Adrenal gland (tissue), 12 donors: ENCODE measurements around the gene ASPM. TPM values are rescaled to one million over a fixed set of nuclear protein-coding genes. Genes with fewer than 3 reads are reported as not detected.

ENCODE experiments used
- DNase-seq, 7 donors: peaks; one replicate each; pipeline ENCODE4 v3.0.0-alpha.2; 2019 to 2020
- H3K27ac ChIP-seq, 5 donors: fragments of 200-600 bp; sonication (generic) in 4 of 5; 1 replicate in 3 of 5; 2 replicates in 2 of 5; pipeline versions ENCODE4 v1.5.1 to v1.8.0; 2016 to 2020; ENCODE audit warnings: mild to moderate bottlenecking in 1 of 5
- H3K27me3 ChIP-seq: fragments of 200-600 bp; 2 replicates; pipeline ENCODE4 v1.8.0; 2021
- H3K36me3 ChIP-seq, 2 donors: fragments of 200-600 bp; replicated peaks in 1 of 2; 1 replicate in 1 of 2; 2 replicates in 1 of 2; pipeline versions ENCODE4 v1.5.1 to v1.8.0; 2018 to 2022
- H3K4me1 ChIP-seq, 2 donors: fragments of 200-600 bp; replicated peaks in 1 of 2; 1 replicate in 1 of 2; 2 replicates in 1 of 2; pipeline versions ENCODE4 v1.5.1 to v1.8.0; 2018 to 2021
- H3K4me3 ChIP-seq, 4 donors: fragments of 200-600 bp; sonication (generic) in 3 of 4; one replicate each; pipeline ENCODE4 v1.5.1; 2016 to 2018
- H3K9me3 ChIP-seq, 3 donors: fragments of 200-600 bp; sonication (generic) in 1 of 3; replicated peaks in 1 of 3; 1 replicate in 2 of 3; 2 replicates in 1 of 3; pipeline versions ENCODE4 v1.5.1 to v1.8.0; 2016 to 2021
- CTCF ChIP-seq, 6 experiments: fragments of 450-650 bp in 4 of 6; fragments of 200-600 bp in 2 of 6; sonication (generic) in 1 of 6; IDR thresholded peaks; 1 replicate in 5 of 6; 2 replicates in 1 of 6; pipeline versions ENCODE4 v1.5.1 to v1.8.0; 2016 to 2021; ENCODE audit warnings: antibody characterized with exemption in 6 of 6, mild to moderate bottlenecking in 2 of 6, moderate library complexity in 1 of 6
- POLR2A ChIP-seq, 2 donors: fragments of 450-650 bp; IDR thresholded peaks; one replicate each; pipeline ENCODE4 v1.6.1; 2017; ENCODE audit warnings: antibody characterized with exemption in 2 of 2, mild to moderate bottlenecking in 2 of 2, moderate library complexity in 1 of 2
- WGBS, 4 donors: extraction: QIAGEN DNeasy Blood & Tissue Kit in 2 of 4; methylation state at CpG; one replicate each; pipeline versions ENCODE4 v1.1.5 to v1.1.7; 2013 to 2017; 5-methylcytosine and 5-hydroxymethylcytosine counted together
- intact Hi-C, 2 donors: fragments of 100-400 bp; cut with DNase I; formaldehyde crosslinking; loops; one replicate each; pipeline versions ENCODE4 v1.14.1 to v1.15.0; 2022 to 2023
- polyA plus RNA-seq, 3 donors: library from polyadenylated mRNA; stranded (reverse); fragments of 200-250 nt in 2 of 3; fragments of 350-450 nt in 1 of 3; fragmentation: Illumina TruSeq in 1 of 3; extraction: RNeasy Lipid Tissue Mini Kit (QIAGEN cat#74804) in 1 of 3; gene quantifications; one replicate each; pipeline ENCODE4 v1.2.3, GENCODE V29; 2013 to 2014
- total RNA-seq, 9 donors: library from RNA; depleted of rRNA in 4 of 9; stranded (reverse); fragments of >200 nt in 4 of 9; fragments of 120-200 nt in 1 of 9; fragmentation: NEBNext Ultra II Directional in 1 of 9; extraction: Animal tissue kit (Norgen Biotek cat#: 25700) in 1 of 9; gene quantifications; one replicate each; pipeline versions ENCODE4 v1.1.0 to v1.2.4, GENCODE V29; 2013 to 2023
- donor health status: healthy with polysubstance abuse.
- donor health status: Bipolar disorder and iron deficiency.
- donor health status: DM: yes; HTN: yes; CAD: no.
- donor health status: DM: no; HTN: no; CAD: no.
- donor health status: DM: no; HTN: no; CAD: no.
- donor health status: DM: yes; HTN: yes; CAD: no.

Gene ASPM
- total and polyA plus RNA-seq, 12 donors: 0.08 to 14.5 (median 0.81) TPM

- Histone ChIP-seq H3K4me1 (no peaks in the 10 kb centered on the region), H3K27me3 (no peaks in the 10 kb centered on the region), H3K4me3 (no peak overlapping the region), H3K9me3 (no peaks in the 10 kb centered on the region), H3K36me3 (no peaks in the 10 kb centered on the region), H3K27ac (no peak overlapping the region)
- DNase-seq: no peak
- 92 to 97% (median 95%) methylated on average over 15 of the region's 15 CpGs for WGBS, 4 donors
- intact Hi-C loops: no loop called here
- TF ChIP-seq POLR2A (IDR thresholded peaks at IDR 0.05) (no peak), CTCF (IDR thresholded peaks at IDR 0.05) (no peak)
Observed at GRCh38 chr1:197139169-197139568, 7.3 kb downstream of the ASPM start.

GRCh38 chr1:197137322-197137721, 9.1 kb downstream of the ASPM start:
- no peak for DNase-seq
- no peaks in the 10 kb centered on the region for H3K4me1 ChIP-seq
- no peak overlapping the region for H3K27ac ChIP-seq
- intact Hi-C loops: no loop called here
- no peaks in the 10 kb centered on the region for H3K36me3 ChIP-seq
- H3K27me3 ChIP-seq: no peaks in the 10 kb centered on the region
- no peak overlapping the region for H3K4me3 ChIP-seq
- H3K9me3 ChIP-seq: no peaks in the 10 kb centered on the region
- no peak for TF ChIP-seq CTCF (IDR thresholded peaks at IDR 0.05)
- TF ChIP-seq POLR2A (IDR thresholded peaks at IDR 0.05): no peak
- 80 to 84% (median 82%) methylated on average over 7 of the region's 7 CpGs for WGBS, 4 donors

- H3K4me1 ChIP-seq: no peaks in the 10 kb centered on the region
- H3K27ac ChIP-seq: no peak overlapping the region
- no peak for DNase-seq
- no peak overlapping the region for H3K4me3 ChIP-seq
- no peaks in the 10 kb centered on the region for H3K9me3 ChIP-seq
- intact Hi-C loops: no loop called here
- TF ChIP-seq POLR2A (IDR thresholded peaks at IDR 0.05): no peak
- H3K36me3 ChIP-seq: no peaks in the 10 kb centered on the region
- WGBS, 4 donors: 93 to 97% (median 93%) methylated on average over 2 of the region's 2 CpGs
- H3K27me3 ChIP-seq: no peaks in the 10 kb centered on the region
Observed at GRCh38 chr1:197130677-197131304, 15.7 kb downstream of the ASPM start.

- H3K27ac ChIP-seq: no peak overlapping the region
- DNase-seq: no peak
- H3K4me3 ChIP-seq: no peak overlapping the region
- H3K27me3 ChIP-seq: no peaks in the 10 kb centered on the region
- H3K36me3 ChIP-seq: no peaks in the 10 kb centered on the region
- intact Hi-C loops: no loop called here
- no peaks in the 10 kb centered on the region for H3K9me3 ChIP-seq
- WGBS, 4 donors: 91 to 95% (median 91%) methylated on average over 2 of the region's 2 CpGs
- H3K4me1 ChIP-seq: no peaks in the 10 kb centered on the region
- TF ChIP-seq POLR2A (IDR thresholded peaks at IDR 0.05): no peak
- no peak for TF ChIP-seq CTCF (IDR thresholded peaks at IDR 0.05)
Observed at GRCh38 chr1:197129698-197130097, 16.8 kb downstream of the ASPM start.

- WGBS, 4 donors: 85 to 97% (median 95%) methylated on average over 2 of the region's 2 CpGs
- H3K27ac ChIP-seq: no peak overlapping the region
- no peaks in the 10 kb centered on the region for H3K36me3 ChIP-seq
- no peaks in the 10 kb centered on the region for H3K9me3 ChIP-seq
- no peak for DNase-seq
- no peak for TF ChIP-seq POLR2A (IDR thresholded peaks at IDR 0.05)
- TF ChIP-seq CTCF (IDR thresholded peaks at IDR 0.05): no peak
- intact Hi-C loops: no loop called here
- H3K4me3 ChIP-seq: no peak overlapping the region
- no peaks in the 10 kb centered on the region for H3K4me1 ChIP-seq
- H3K27me3 ChIP-seq: no peaks in the 10 kb centered on the region
Observed at GRCh38 chr1:197127246-197127912, 19.1 kb downstream of the ASPM start.
